ENCODE results near the gene ADCY2. TPM values are rescaled to one million over a fixed set of nuclear protein-coding genes. Genes with fewer than 3 reads are reported as not detected.

Gene ADCY2
- total and polyA plus RNA-seq, 9 of the 15 experiments (the other 6 are each of a cell fraction or from before 2014, with no cell fraction given): 0.01 to 0.15 (median 0.03) TPM; not detected in 5

GRCh38 chr5:7628248-7628647 is 232.3 kb downstream of the ADCY2 start:
- DNase-seq (ENCODE audit: extremely low read depth in 1 of 4, low spot score in 3 of 4) (no peak), FAIRE-seq (no peak), ATAC-seq (no peak)
- no peaks in the 10 kb centered on the region for H3K36me3 ChIP-seq (ENCODE audit: control insufficient read depth, insufficient read depth, low read length)
- POLR2A ChIA-PET: interaction anchor here (1.1 kb wide), 1 partner anchor 21 kb away, joined by 3 read pairs; no protein-coding TSS in a partner anchor
- H2AFZ ChIP-seq (ENCODE audit: low read depth, low read length): no peak overlapping the region
- TF ChIP-seq FOS (IDR thresholded peaks at IDR 0.05; ENCODE audit: extremely low read depth, insufficient read length) (no peak), ZNF785 (CRISPR knock-in tag; IDR thresholded peaks at IDR 0.05) (no peak), ZSCAN32 (CRISPR knock-in tag; IDR thresholded peaks at IDR 0.05) (no peak), HMG20B (CRISPR knock-in tag; IDR thresholded peaks at IDR 0.05) (no peak), ZNF232 (CRISPR knock-in tag; IDR thresholded peaks at IDR 0.05) (no peak), SAP30 (IDR thresholded peaks at IDR 0.05; ENCODE audit: borderline replicate concordance, insufficient read depth, low read depth, low read length, poor library complexity, severe bottlenecking) (no peak), FOSL1 (tag; conservative IDR thresholded peaks at IDR 0.05) (no peak), ZNF311 (CRISPR knock-in tag; IDR thresholded peaks at IDR 0.05) (no peak), ZBTB12 (CRISPR knock-in tag; IDR thresholded peaks at IDR 0.05) (no peak), FOXJ2 (tag; IDR thresholded peaks at IDR 0.05) (no peak)
- TF ChIP-seq, protein P1, sequence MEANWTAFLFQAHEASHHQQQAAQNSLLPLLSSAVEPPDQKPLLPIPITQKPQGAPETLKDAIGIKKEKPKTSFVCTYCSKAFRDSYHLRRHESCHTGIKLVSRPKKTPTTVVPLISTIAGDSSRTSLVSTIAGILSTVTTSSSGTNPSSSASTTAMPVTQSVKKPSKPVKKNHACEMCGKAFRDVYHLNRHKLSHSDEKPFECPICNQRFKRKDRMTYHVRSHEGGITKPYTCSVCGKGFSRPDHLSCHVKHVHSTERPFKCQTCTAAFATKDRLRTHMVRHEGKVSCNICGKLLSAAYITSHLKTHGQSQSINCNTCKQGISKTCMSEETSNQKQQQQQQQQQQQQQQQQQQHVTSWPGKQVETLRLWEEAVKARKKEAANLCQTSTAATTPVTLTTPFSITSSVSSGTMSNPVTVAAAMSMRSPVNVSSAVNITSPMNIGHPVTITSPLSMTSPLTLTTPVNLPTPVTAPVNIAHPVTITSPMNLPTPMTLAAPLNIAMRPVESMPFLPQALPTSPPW (CRISPR knock-in tag; IDR thresholded peaks at IDR 0.05): no peak
- TF ChIP-seq, protein P2, sequence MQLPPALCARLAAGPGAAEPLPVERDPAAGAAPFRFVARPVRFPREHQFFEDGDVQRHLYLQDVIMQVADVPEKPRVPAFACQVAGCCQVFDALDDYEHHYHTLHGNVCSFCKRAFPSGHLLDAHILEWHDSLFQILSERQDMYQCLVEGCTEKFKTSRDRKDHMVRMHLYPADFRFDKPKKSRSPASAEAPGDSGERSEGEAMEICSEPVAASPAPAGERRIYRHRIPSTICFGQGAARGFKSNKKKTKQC (CRISPR knock-in tag; IDR thresholded peaks at IDR 0.05): no peak
- no peaks in the 10 kb centered on the region for H3K9me1 ChIP-seq (ENCODE audit: control insufficient read depth, insufficient read depth, low read length)
- in situ Hi-C loops (cut with MboI): no loop called here
- H3K79me2 ChIP-seq (ENCODE audit: control insufficient read depth, insufficient read depth, low read length): no peaks in the 10 kb centered on the region
- no peak overlapping the region for H3K4me2 ChIP-seq (ENCODE audit: insufficient read depth, low read length)
- CTCF ChIA-PET (ENCODE audit: low intra/inter-chr PET ratio): no interaction called here
- no peak overlapping the region for H3K4me3 ChIP-seq
- BruUV-seq (replicated peaks): no TSS peak
- no peak overlapping the region for H3K9ac ChIP-seq (ENCODE audit: insufficient read depth in 1 of 2, low read depth in 2 of 2, low read length in 2 of 2)
- H3K27ac ChIP-seq (ENCODE audit: extremely low read depth, low read depth, low read length): no peak overlapping the region
- intact Hi-C loops (cut with micrococcal nuclease): no loop called here
- H4K20me1 ChIP-seq (replicated peaks; ENCODE audit: control insufficient read depth, insufficient read depth, low read length): no peaks in the 10 kb centered on the region
- no peaks in the 10 kb centered on the region for H3K9me3 ChIP-seq (replicated peaks; ENCODE audit: control insufficient read depth, insufficient read depth, low read depth, low read length)
- no peaks in the 10 kb centered on the region for H3K27me3 ChIP-seq (ENCODE audit: control insufficient read depth in 2 of 2, insufficient read depth in 2 of 2, low read length in 2 of 2)
- no peaks in the 10 kb centered on the region for H3K4me1 ChIP-seq (replicated peaks in 1 of 2; ENCODE audit: control insufficient read depth in 2 of 2, insufficient read depth in 2 of 2, low read length in 2 of 2)

All from K562 (cell line).